Measurements from ENCODE around the gene TIMM23B.
A peak's percentile ranks its signal among the peaks of the same experiment; 100 is the strongest.
"Not testable (repeated sequence)": the region's sequence is repeated elsewhere in the genome, so short reads cannot be mapped to it uniquely, and the experiment has no call there.

Gene TIMM23B

GRCh38 chr10:49931959-49932728 lies 9.7 kb upstream of the TIMM23B start:
- not testable (repeated sequence) for H3K9me3 ChIP-seq (ENCODE audit: insufficient read depth, low read length); H3K4me1 ChIP-seq (ENCODE audit: insufficient read depth, insufficient read length); H3K27me3 ChIP-seq (ENCODE audit: insufficient read depth, insufficient read length); H3K9ac ChIP-seq (ENCODE audit: insufficient read length, low read depth); DNase-seq (ENCODE audit: low read depth, low spot score); H3K36me3 ChIP-seq (ENCODE audit: insufficient read depth, insufficient read length, low read length); H3K4me3 ChIP-seq (ENCODE audit: insufficient read length, low read depth)

GRCh38 chr10:49942339-49942705 lies 469 bp downstream of the TIMM23B start:
- not testable (repeated sequence) for H3K27me3 ChIP-seq (ENCODE audit: insufficient read depth, insufficient read length); H3K9me3 ChIP-seq (ENCODE audit: insufficient read depth, low read length); H3K4me1 ChIP-seq (ENCODE audit: insufficient read depth, insufficient read length); DNase-seq (ENCODE audit: low read depth, low spot score); H3K36me3 ChIP-seq (ENCODE audit: insufficient read depth, insufficient read length, low read length)
- H3K9ac ChIP-seq (ENCODE audit: insufficient read length, low read depth), result peak overlapping the region; percentile 87
- peak overlapping the region; percentile 71 for H3K4me3 ChIP-seq (ENCODE audit: insufficient read length, low read depth)

GRCh38 chr10:49943607-49944006 lies 1.8 kb downstream of the TIMM23B start:
- DNase-seq (ENCODE audit: low read depth, low spot score); H3K4me3 ChIP-seq (ENCODE audit: insufficient read length, low read depth); H3K4me1 ChIP-seq (ENCODE audit: insufficient read depth, insufficient read length); H3K27me3 ChIP-seq (ENCODE audit: insufficient read depth, insufficient read length); H3K9ac ChIP-seq (ENCODE audit: insufficient read length, low read depth); H3K36me3 ChIP-seq (ENCODE audit: insufficient read depth, insufficient read length, low read length); H3K9me3 ChIP-seq (ENCODE audit: insufficient read depth, low read length): not testable (repeated sequence)

- H3K4me1 ChIP-seq (ENCODE audit: insufficient read depth, insufficient read length); H3K9ac ChIP-seq (ENCODE audit: insufficient read length, low read depth); DNase-seq (ENCODE audit: low read depth, low spot score); H3K4me3 ChIP-seq (ENCODE audit: insufficient read length, low read depth); H3K36me3 ChIP-seq (ENCODE audit: insufficient read depth, insufficient read length, low read length); H3K27me3 ChIP-seq (ENCODE audit: insufficient read depth, insufficient read length); H3K9me3 ChIP-seq (ENCODE audit: insufficient read depth, low read length): not testable (repeated sequence)
Measured at GRCh38 chr10:49948142-49948541, 6.3 kb downstream of the TIMM23B start.

GRCh38 chr10:49948737-49949136 lies 6.9 kb downstream of the TIMM23B start:
- not testable (repeated sequence) for H3K4me3 ChIP-seq (ENCODE audit: insufficient read length, low read depth); H3K4me1 ChIP-seq (ENCODE audit: insufficient read depth, insufficient read length); H3K9me3 ChIP-seq (ENCODE audit: insufficient read depth, low read length); H3K36me3 ChIP-seq (ENCODE audit: insufficient read depth, insufficient read length, low read length); H3K9ac ChIP-seq (ENCODE audit: insufficient read length, low read depth); H3K27me3 ChIP-seq (ENCODE audit: insufficient read depth, insufficient read length); DNase-seq (ENCODE audit: low read depth, low spot score)

- H3K27me3 ChIP-seq (ENCODE audit: insufficient read depth, insufficient read length); H3K9me3 ChIP-seq (ENCODE audit: insufficient read depth, low read length); DNase-seq (ENCODE audit: low read depth, low spot score); H3K4me1 ChIP-seq (ENCODE audit: insufficient read depth, insufficient read length); H3K36me3 ChIP-seq (ENCODE audit: insufficient read depth, insufficient read length, low read length); H3K4me3 ChIP-seq (ENCODE audit: insufficient read length, low read depth); H3K9ac ChIP-seq (ENCODE audit: insufficient read length, low read depth): not testable (repeated sequence)
Measured at GRCh38 chr10:49952006-49952405, 10.2 kb downstream of the TIMM23B start.

GRCh38 chr10:49953122-49953521 lies 11.3 kb downstream of the TIMM23B start:
- not testable (repeated sequence) for H3K9me3 ChIP-seq (ENCODE audit: insufficient read depth, low read length); H3K4me1 ChIP-seq (ENCODE audit: insufficient read depth, insufficient read length); H3K9ac ChIP-seq (ENCODE audit: insufficient read length, low read depth); DNase-seq (ENCODE audit: low read depth, low spot score); H3K4me3 ChIP-seq (ENCODE audit: insufficient read length, low read depth); H3K27me3 ChIP-seq (ENCODE audit: insufficient read depth, insufficient read length)
- H3K36me3 ChIP-seq (ENCODE audit: insufficient read depth, insufficient read length, low read length), result peaks cover 12% of the 10 kb centered on the region

- not testable (repeated sequence) for DNase-seq (ENCODE audit: low read depth, low spot score); H3K4me3 ChIP-seq (ENCODE audit: insufficient read length, low read depth)
Measured at GRCh38 chr10:49970331-49970857, 28.5 kb downstream of the TIMM23B start.

GRCh38 chr10:49971466-49971865 lies 29.6 kb downstream of the TIMM23B start:
- not testable (repeated sequence) for H3K36me3 ChIP-seq (ENCODE audit: insufficient read depth, insufficient read length, low read length); H3K4me3 ChIP-seq (ENCODE audit: insufficient read length, low read depth); H3K9me3 ChIP-seq (ENCODE audit: insufficient read depth, low read length); H3K27me3 ChIP-seq (ENCODE audit: insufficient read depth, insufficient read length); H3K9ac ChIP-seq (ENCODE audit: insufficient read length, low read depth); DNase-seq (ENCODE audit: low read depth, low spot score); H3K4me1 ChIP-seq (ENCODE audit: insufficient read depth, insufficient read length)

More at GRCh38 chr10:49970331-49970857, 28.5 kb downstream of the TIMM23B start:
- H3K9ac ChIP-seq (ENCODE audit: insufficient read length, low read depth); H3K36me3 ChIP-seq (ENCODE audit: insufficient read depth, insufficient read length, low read length); H3K4me1 ChIP-seq (ENCODE audit: insufficient read depth, insufficient read length); H3K9me3 ChIP-seq (ENCODE audit: insufficient read depth, low read length); H3K27me3 ChIP-seq (ENCODE audit: insufficient read depth, insufficient read length): not testable (repeated sequence)

GRCh38 chr10:49972094-49972493 lies 30.2 kb downstream of the TIMM23B start:
- H3K9ac ChIP-seq (ENCODE audit: insufficient read length, low read depth); H3K4me1 ChIP-seq (ENCODE audit: insufficient read depth, insufficient read length); DNase-seq (ENCODE audit: low read depth, low spot score); H3K36me3 ChIP-seq (ENCODE audit: insufficient read depth, insufficient read length, low read length); H3K4me3 ChIP-seq (ENCODE audit: insufficient read length, low read depth); H3K27me3 ChIP-seq (ENCODE audit: insufficient read depth, insufficient read length); H3K9me3 ChIP-seq (ENCODE audit: insufficient read depth, low read length): not testable (repeated sequence)

GRCh38 chr10:49977756-49978155 lies 35.9 kb downstream of the TIMM23B start:
- H3K27me3 ChIP-seq (ENCODE audit: insufficient read depth, insufficient read length), result not testable (repeated sequence)

GRCh38 chr10:49987207-49987606 lies 45.4 kb downstream of the TIMM23B start:
- not testable (repeated sequence) for H3K9ac ChIP-seq (ENCODE audit: insufficient read length, low read depth); H3K4me1 ChIP-seq (ENCODE audit: insufficient read depth, insufficient read length)

More at GRCh38 chr10:49977756-49978155, 35.9 kb downstream of the TIMM23B start:
- not testable (repeated sequence) for DNase-seq (ENCODE audit: low read depth, low spot score); H3K9me3 ChIP-seq (ENCODE audit: insufficient read depth, low read length); H3K4me1 ChIP-seq (ENCODE audit: insufficient read depth, insufficient read length); H3K9ac ChIP-seq (ENCODE audit: insufficient read length, low read depth); H3K36me3 ChIP-seq (ENCODE audit: insufficient read depth, insufficient read length, low read length); H3K4me3 ChIP-seq (ENCODE audit: insufficient read length, low read depth)

More at GRCh38 chr10:49987207-49987606, 45.4 kb downstream of the TIMM23B start:
- DNase-seq (ENCODE audit: low read depth, low spot score); H3K4me3 ChIP-seq (ENCODE audit: insufficient read length, low read depth); H3K36me3 ChIP-seq (ENCODE audit: insufficient read depth, insufficient read length, low read length); H3K27me3 ChIP-seq (ENCODE audit: insufficient read depth, insufficient read length); H3K9me3 ChIP-seq (ENCODE audit: insufficient read depth, low read length): not testable (repeated sequence)

Measured in NT2/D1 (cell line).